Right lobe of liver (tissue), 6 donors: Measurements from ENCODE around the gene SH3PXD2A. TPM values are rescaled to one million over a fixed set of nuclear protein-coding genes. Genes with fewer than 3 reads are reported as not detected.

Experiments
- ATAC-seq, 4 donors: fragments of 200-7000 bp; cut with Tn5 transposase; one replicate each; pipeline ENCODE4 v1.9.1; 2020; ENCODE audit warnings: mild to moderate bottlenecking in 4 of 4, moderate library complexity in 4 of 4
- DNase-seq, 3 donors: peaks; one replicate each; pipeline ENCODE4 v3.0.0-alpha.2; 2020
- H3K27ac ChIP-seq, 3 donors: fragments of 200-600 bp; one replicate each; pipeline ENCODE4 v1.8.0; 2022
- H3K27me3 ChIP-seq, 2 donors: fragments of 200-600 bp; one replicate each; pipeline ENCODE4 v1.8.0; 2022
- H3K36me3 ChIP-seq, 4 donors: fragments of 200-600 bp; sonication (generic) in 1 of 4; one replicate each; pipeline versions ENCODE4 v1.5.1 to v1.8.0; 2017 to 2022; ENCODE audit warnings: control low read depth in 1 of 4
- H3K4me1 ChIP-seq, 4 donors: fragments of 200-600 bp; sonication (generic) in 1 of 4; one replicate each; pipeline versions ENCODE4 v1.5.1 to v1.8.0; 2017 to 2022; ENCODE audit warnings: control low read depth in 1 of 4
- H3K4me3 ChIP-seq, 3 donors: fragments of 200-600 bp; one replicate each; pipeline ENCODE4 v1.8.0; 2022
- H3K9me3 ChIP-seq, 4 donors: fragments of 200-600 bp; sonication (generic) in 1 of 4; one replicate each; pipeline versions ENCODE4 v1.5.1 to v1.8.0; 2017 to 2022; ENCODE audit warnings: control low read depth in 1 of 4
- POLR2A ChIP-seq: fragments of 450-650 bp; IDR thresholded peaks from one replicate; pipeline ENCODE4 v1.6.1; 2017; ENCODE audit warnings: antibody characterized with exemption, mild to moderate bottlenecking
- WGBS: methylation state at CpG from one replicate; pipeline ENCODE4 v1.1.6; 2018; ENCODE audit warnings: low coverage, low lambda C conversion rate; ENCODE audit not compliant: insufficient coverage; ENCODE audit errors: missing lambda C conversion rate; 5-methylcytosine and 5-hydroxymethylcytosine counted together
- intact Hi-C, 2 donors: fragments of 100-400 bp; cut with DNase I; formaldehyde crosslinking; loops; one replicate each; pipeline versions ENCODE4 v1.11.2 to v1.14.1; 2022
- total RNA-seq, 6 experiments: library from RNA; depleted of rRNA in 2 of 6; stranded (reverse); fragments of >200 nt in 2 of 6; fragmentation: NEBNext Ultra II Directional in 3 of 6; extraction: Animal tissue kit (Norgen Biotek cat#: 25700) in 3 of 6; gene quantifications; one replicate each; pipeline versions ENCODE4 v1.1.0 to v1.2.4, GENCODE V29; 2016 to 2023
- TF ChIP-seq, protein P1 (sequence below), 4 donors: fragments of 200-600 bp in 3 of 4; fragments of 450-650 bp in 1 of 4; IDR thresholded peaks; one replicate each; pipeline versions ENCODE4 v1.5.1 to v1.8.0; 2016 to 2022; ENCODE audit warnings: antibody characterized with exemption in 4 of 4, mild to moderate bottlenecking in 2 of 4
- donor health status: DM: no; HTN: yes; CAD: no.
- donor health status: DM: no; HTN: no; CAD: no.
- donor health status: DM: no; HTN: no; CAD: no.
- donor health status: DM: no; HTN: yes; CAD: no.
- donor health status: DM: no; HTN: yes; CAD: no.

SH3PXD2A gene
- total RNA-seq, 6 experiments from 2014 or later, result 3.0 to 38.3 (median 10.0) TPM

GRCh38 chr10:103657061-103657591 lies 198.2 kb downstream of the SH3PXD2A start:
- no peaks in the 10 kb centered on the region for H3K36me3 ChIP-seq
- intact Hi-C loops, result no loop called here
- H3K27me3 ChIP-seq, result no peaks in the 10 kb centered on the region
- H3K4me1 ChIP-seq, result peaks cover 0 to 64% (median 14%) of the 10 kb centered on the region in 4 donors
- TF ChIP-seq POLR2A, result no peak
- TF ChIP-seq, protein P1, sequence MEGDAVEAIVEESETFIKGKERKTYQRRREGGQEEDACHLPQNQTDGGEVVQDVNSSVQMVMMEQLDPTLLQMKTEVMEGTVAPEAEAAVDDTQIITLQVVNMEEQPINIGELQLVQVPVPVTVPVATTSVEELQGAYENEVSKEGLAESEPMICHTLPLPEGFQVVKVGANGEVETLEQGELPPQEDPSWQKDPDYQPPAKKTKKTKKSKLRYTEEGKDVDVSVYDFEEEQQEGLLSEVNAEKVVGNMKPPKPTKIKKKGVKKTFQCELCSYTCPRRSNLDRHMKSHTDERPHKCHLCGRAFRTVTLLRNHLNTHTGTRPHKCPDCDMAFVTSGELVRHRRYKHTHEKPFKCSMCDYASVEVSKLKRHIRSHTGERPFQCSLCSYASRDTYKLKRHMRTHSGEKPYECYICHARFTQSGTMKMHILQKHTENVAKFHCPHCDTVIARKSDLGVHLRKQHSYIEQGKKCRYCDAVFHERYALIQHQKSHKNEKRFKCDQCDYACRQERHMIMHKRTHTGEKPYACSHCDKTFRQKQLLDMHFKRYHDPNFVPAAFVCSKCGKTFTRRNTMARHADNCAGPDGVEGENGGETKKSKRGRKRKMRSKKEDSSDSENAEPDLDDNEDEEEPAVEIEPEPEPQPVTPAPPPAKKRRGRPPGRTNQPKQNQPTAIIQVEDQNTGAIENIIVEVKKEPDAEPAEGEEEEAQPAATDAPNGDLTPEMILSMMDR (IDR thresholded peaks at IDR 0.05), result no peak
- ATAC-seq (no peak), DNase-seq (no peak)
- H3K9me3 ChIP-seq, result no peaks in the 10 kb centered on the region
- peak overlapping the region in 1 of 3 donors; percentile 37 for H3K4me3 ChIP-seq
- 90% methylated on average over 3 of the region's 4 CpGs for WGBS
- peak overlapping the region in 1 of 3 donors; percentile 92 for H3K27ac ChIP-seq

DNA sequence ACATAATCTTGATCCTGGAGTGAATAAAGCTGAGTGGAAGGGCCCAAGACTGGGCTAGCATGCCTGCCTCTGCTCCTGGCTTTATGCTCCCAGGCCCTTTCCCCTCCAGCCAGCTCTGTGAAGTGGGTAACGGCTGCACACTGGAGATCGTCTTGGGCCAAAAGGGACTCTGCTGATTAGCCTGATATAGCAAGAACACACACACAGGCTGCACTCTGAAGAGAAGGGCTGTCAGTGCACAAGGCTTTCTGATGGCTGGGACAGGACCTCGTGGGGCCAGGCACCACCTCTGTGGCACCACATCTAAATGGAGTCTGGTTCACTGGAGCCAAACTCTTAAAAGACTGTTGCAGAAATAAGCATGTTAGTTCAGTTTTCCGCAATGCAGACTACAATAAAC lies 200.5 kb downstream of the SH3PXD2A start:
- DNase-seq (no peak), ATAC-seq (no peak)
- intact Hi-C loops, result no loop called here
- Histone ChIP-seq H3K4me3 (no peak overlapping the region), H3K4me1 (peaks cover 0 to 73% (median 22%) of the 10 kb centered on the region in 4 donors), H3K9me3 (no peaks in the 10 kb centered on the region), H3K27me3 (no peaks in the 10 kb centered on the region), H3K27ac (no peak overlapping the region), H3K36me3 (no peaks in the 10 kb centered on the region)
- WGBS, result 63% methylated on average over 2 of the region's 4 CpGs
- TF ChIP-seq, protein P1 (IDR thresholded peaks at IDR 0.05), result no peak
- no peak for TF ChIP-seq POLR2A

GRCh38 chr10:103653581-103654037 lies 201.8 kb downstream of the SH3PXD2A start:
- no CpG with 5 or more reads among the region's 8 CpGs for WGBS
- intact Hi-C loops, result no loop called here
- peak in 2 of 3 donors; percentile 53 to 64 for DNase-seq
- H3K27me3 ChIP-seq, result no peaks in the 10 kb centered on the region
- no peaks in the 10 kb centered on the region for H3K36me3 ChIP-seq
- no peak overlapping the region for H3K4me3 ChIP-seq
- peaks cover 2 to 73% (median 27%) of the 10 kb centered on the region in 4 donors for H3K4me1 ChIP-seq
- ATAC-seq, result no peak
- no peaks in the 10 kb centered on the region for H3K9me3 ChIP-seq
- no peak for TF ChIP-seq POLR2A
- TF ChIP-seq, protein P1 (IDR thresholded peaks at IDR 0.05), result no peak
- peak overlapping the region in 2 of 3 donors; percentile 85 to 94 for H3K27ac ChIP-seq

- peak in 2 of 3 donors; percentile 59 to 64 for DNase-seq
- TF ChIP-seq, protein P1 (IDR thresholded peaks at IDR 0.05), result no peak
- TF ChIP-seq POLR2A, result no peak
- H3K27me3 ChIP-seq, result no peaks in the 10 kb centered on the region
- H3K36me3 ChIP-seq, result peaks cover 0 to 2% (median 0%) of the 10 kb centered on the region in 4 donors
- peak overlapping the region; percentile 33 to 94 (median 85) for H3K27ac ChIP-seq
- intact Hi-C loops, result no loop called here
- peak; percentile 31 to 48 (median 34) for ATAC-seq
- no peak overlapping the region for H3K4me3 ChIP-seq
- WGBS, result 40% methylated on average over 5 of the region's 15 CpGs
- H3K9me3 ChIP-seq, result no peaks in the 10 kb centered on the region
- peaks cover 2 to 73% (median 31%) of the 10 kb centered on the region in 4 donors for H3K4me1 ChIP-seq
Measured at GRCh38 chr10:103652599-103653281, 202.6 kb downstream of the SH3PXD2A start.
